Measurements from ENCODE around the gene FAM217B.

The FAM217B gene

GRCh38 chr20:59976156-59976782 is 36.1 kb downstream of the FAM217B start:
- DNase-seq (ENCODE audit: low read depth): no peak

- DNase-seq (ENCODE audit: low read depth): no peak
Observed at GRCh38 chr20:59977086-59977485, 36.9 kb downstream of the FAM217B start.

- DNase-seq (ENCODE audit: low read depth): no peak
Observed at GRCh38 chr20:59983076-59983475, 42.9 kb downstream of the FAM217B start.

- no peak for DNase-seq (ENCODE audit: low read depth)
Observed at GRCh38 chr20:59984541-59984940, 44.4 kb downstream of the FAM217B start.

- DNase-seq (ENCODE audit: low read depth): no peak
Observed at GRCh38 chr20:59985164-59985563, 45.0 kb downstream of the FAM217B start.

GRCh38 chr20:59985864-59986263 is 45.7 kb downstream of the FAM217B start:
- DNase-seq (ENCODE audit: low read depth): no peak

- DNase-seq (ENCODE audit: low read depth): no peak
Observed at GRCh38 chr20:59987135-59987534, 46.9 kb downstream of the FAM217B start.

GRCh38 chr20:59988141-59988540 is 48.0 kb downstream of the FAM217B start:
- DNase-seq (ENCODE audit: low read depth): no peak

- no peak for DNase-seq (ENCODE audit: low read depth)
Observed at GRCh38 chr20:59992526-59993084, 52.4 kb downstream of the FAM217B start.

GRCh38 chr20:59993736-59994430 is 53.7 kb downstream of the FAM217B start:
- DNase-seq (ENCODE audit: low read depth): no peak

GRCh38 chr20:59994697-59995122 is 54.5 kb downstream of the FAM217B start:
- DNase-seq (ENCODE audit: low read depth): no peak

GRCh38 chr20:59996108-59996507 is 55.9 kb downstream of the FAM217B start:
- no peak for DNase-seq (ENCODE audit: low read depth)

- no peak for DNase-seq (ENCODE audit: low read depth)
Observed at GRCh38 chr20:59997896-59998295, 57.7 kb downstream of the FAM217B start.
